GM04503 (cell line): ENCODE results near the gene EYA4.

Experiments used
- DNase-seq: peaks from one replicate; pipeline ENCODE4 v3.0.0-alpha.2; 2012; ENCODE audit warnings: low read depth

Gene EYA4

GRCh38 chr6:133456944-133457343 is 215.8 kb downstream of the EYA4 start:
- DNase-seq = no peak

GRCh38 chr6:133460101-133460500 is 218.9 kb downstream of the EYA4 start:
- no peak for DNase-seq

- no peak for DNase-seq
Measured at GRCh38 chr6:133463790-133464189, 222.6 kb downstream of the EYA4 start.

GRCh38 chr6:133466680-133467079 is 225.5 kb downstream of the EYA4 start:
- no peak for DNase-seq

- no peak for DNase-seq
Measured at GRCh38 chr6:133467231-133467981, 226.2 kb downstream of the EYA4 start.

GRCh38 chr6:133467982-133468380 is 226.8 kb downstream of the EYA4 start:
- DNase-seq = no peak

GRCh38 chr6:133468591-133468990 is 227.4 kb downstream of the EYA4 start:
- DNase-seq = no peak

GRCh38 chr6:133474516-133474915 is 233.4 kb downstream of the EYA4 start:
- no peak for DNase-seq

- no peak for DNase-seq
Measured at GRCh38 chr6:133478673-133479072, 237.5 kb downstream of the EYA4 start.

- DNase-seq = no peak
Measured at GRCh38 chr6:133487174-133487573, 246.0 kb downstream of the EYA4 start.

GRCh38 chr6:133495205-133495903 is 254.2 kb downstream of the EYA4 start:
- no peak for DNase-seq

- no peak for DNase-seq
Measured at GRCh38 chr6:133499662-133500061, 258.5 kb downstream of the EYA4 start.

GRCh38 chr6:133501675-133502270 is 260.6 kb downstream of the EYA4 start:
- DNase-seq = no peak

GRCh38 chr6:133502441-133503335 is 261.5 kb downstream of the EYA4 start:
- DNase-seq = peak; percentile 84

- no peak for DNase-seq
Measured at GRCh38 chr6:133503336-133503729, 262.2 kb downstream of the EYA4 start.

GRCh38 chr6:133504158-133504557 is 263.0 kb downstream of the EYA4 start:
- DNase-seq = no peak

- no peak for DNase-seq
Measured at GRCh38 chr6:133504761-133505160, 263.6 kb downstream of the EYA4 start.

GRCh38 chr6:133505681-133506080 is 264.5 kb downstream of the EYA4 start:
- no peak for DNase-seq

- DNase-seq = no peak
Measured at GRCh38 chr6:133512410-133513016, 271.4 kb downstream of the EYA4 start.

- no peak for DNase-seq
Measured at GRCh38 chr6:133523816-133524215, 282.7 kb downstream of the EYA4 start.

- DNase-seq = no peak
Measured at GRCh38 chr6:133526436-133526835, 285.3 kb downstream of the EYA4 start.

GRCh38 chr6:133528566-133528965 is 287.4 kb downstream of the EYA4 start:
- no peak for DNase-seq
